ENCODE measurements around the gene SKP1.

SKP1 gene

GRCh38 chr5:134142052-134142451, 34.7 kb downstream of the SKP1 start:
- DNase-seq, result no peak

GRCh38 chr5:134141331-134142050, 35.3 kb downstream of the SKP1 start:
- DNase-seq, result no peak

GRCh38 chr5:134140530-134141201, 36.1 kb downstream of the SKP1 start:
- peak; percentile 54 to 63 for DNase-seq

DNA sequence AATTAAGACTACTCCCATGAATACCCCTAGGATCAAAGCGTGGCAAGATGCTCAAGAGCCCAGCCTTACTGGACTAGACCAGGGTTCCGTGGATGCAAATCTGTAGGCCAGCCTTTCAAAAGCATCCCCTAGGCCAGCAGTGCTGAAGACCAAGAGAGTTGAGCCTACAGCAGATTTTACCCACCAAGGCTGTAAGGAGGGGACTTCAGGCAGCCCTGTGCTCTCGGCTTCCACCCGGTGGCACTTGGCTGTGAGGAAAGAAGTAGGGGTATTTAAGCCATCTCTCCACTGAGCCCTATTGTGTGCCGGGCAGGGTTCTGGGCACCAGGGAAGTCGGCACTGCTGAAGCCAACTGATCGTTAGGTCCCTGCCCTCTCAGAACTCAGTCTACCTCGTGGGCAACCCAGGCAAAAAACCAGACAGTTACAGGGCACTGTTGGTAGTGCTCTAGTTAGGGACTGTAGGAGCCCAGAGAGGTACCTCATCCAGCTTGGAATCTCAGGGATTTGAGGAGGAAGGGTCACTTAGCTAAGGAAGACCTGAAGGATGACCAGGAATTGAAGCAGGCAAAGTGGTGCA, 36.8 kb downstream of the SKP1 start:
- DNase-seq, result no peak

- no peak for DNase-seq
Measured at GRCh38 chr5:134139377-134139851, 37.3 kb downstream of the SKP1 start.

- DNase-seq, result peak; percentile 56 to 61
Measured at GRCh38 chr5:134138416-134139376, 38.1 kb downstream of the SKP1 start.

DNA sequence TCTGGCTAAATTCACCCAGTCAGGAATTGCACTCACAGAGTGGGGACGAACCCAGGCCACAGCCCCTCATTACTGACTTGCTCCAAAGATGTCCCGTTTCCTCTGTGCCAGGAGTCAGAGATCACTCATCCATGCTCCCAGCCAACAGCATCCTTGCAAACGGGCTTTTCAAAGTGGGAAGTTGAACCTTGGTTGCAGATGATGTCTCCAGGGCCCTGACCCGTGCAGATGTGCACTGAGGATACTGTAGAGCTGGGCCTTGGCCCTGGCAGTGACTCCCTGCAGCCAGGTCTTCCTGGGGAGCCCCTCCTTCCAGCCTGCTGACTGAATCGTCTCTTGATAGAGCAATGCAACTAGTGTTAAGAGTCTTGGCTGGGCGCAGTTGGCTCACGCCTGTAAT, 40.0 kb downstream of the SKP1 start:
- peak in 1 of 2 donors; percentile 0 for DNase-seq

DNA sequence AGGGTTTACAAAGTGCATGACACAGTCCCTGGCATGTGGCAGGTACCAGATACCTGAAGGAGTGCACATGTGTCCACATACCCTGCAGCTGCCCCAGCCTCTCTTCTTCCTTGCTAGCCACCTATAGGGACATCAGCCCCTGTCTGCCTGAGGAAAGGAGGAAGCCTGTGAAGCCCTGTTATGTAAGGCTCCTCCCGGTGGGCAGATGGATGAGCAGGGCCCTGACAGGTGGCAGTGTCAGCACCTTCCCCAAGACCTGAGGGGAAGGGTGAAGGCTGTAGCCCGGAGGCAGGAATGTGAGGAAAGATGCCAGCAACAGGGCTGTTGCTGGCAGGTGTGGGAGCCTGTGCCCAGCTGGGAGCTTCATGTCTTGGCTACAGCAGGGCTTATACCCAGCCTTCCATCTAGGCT, 40.5 kb downstream of the SKP1 start:
- no peak for DNase-seq

- no peak for DNase-seq
Measured at GRCh38 chr5:134135091-134135655, 41.6 kb downstream of the SKP1 start.

DNA sequence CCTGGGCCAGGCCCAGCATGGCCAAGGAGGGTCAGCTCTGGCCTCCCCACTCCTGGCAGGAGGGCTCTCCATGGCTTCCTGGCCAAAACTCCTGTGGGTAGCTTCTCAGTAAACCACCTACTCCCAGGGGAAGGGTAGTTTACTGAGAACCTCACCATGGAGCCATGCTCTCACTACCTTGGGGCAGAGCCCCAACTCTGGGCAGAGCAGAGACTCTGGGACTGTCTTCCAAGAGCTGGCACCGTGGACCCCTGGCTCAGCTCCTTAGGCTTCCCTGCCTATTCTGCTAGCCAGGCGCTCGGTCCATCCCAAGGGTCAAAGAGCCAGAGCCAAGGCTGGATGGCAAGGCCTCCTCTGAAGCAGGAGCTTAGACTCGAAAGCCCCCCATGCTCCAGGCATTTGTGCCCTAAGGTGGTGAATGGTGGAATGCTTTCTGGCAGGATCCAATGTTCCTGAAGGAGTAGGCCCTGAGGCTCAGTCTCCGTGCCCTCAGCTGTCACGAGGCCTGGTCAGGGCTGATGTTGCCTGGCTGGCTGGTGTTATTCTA, 42.7 kb downstream of the SKP1 start:
- DNase-seq, result no peak

DNA sequence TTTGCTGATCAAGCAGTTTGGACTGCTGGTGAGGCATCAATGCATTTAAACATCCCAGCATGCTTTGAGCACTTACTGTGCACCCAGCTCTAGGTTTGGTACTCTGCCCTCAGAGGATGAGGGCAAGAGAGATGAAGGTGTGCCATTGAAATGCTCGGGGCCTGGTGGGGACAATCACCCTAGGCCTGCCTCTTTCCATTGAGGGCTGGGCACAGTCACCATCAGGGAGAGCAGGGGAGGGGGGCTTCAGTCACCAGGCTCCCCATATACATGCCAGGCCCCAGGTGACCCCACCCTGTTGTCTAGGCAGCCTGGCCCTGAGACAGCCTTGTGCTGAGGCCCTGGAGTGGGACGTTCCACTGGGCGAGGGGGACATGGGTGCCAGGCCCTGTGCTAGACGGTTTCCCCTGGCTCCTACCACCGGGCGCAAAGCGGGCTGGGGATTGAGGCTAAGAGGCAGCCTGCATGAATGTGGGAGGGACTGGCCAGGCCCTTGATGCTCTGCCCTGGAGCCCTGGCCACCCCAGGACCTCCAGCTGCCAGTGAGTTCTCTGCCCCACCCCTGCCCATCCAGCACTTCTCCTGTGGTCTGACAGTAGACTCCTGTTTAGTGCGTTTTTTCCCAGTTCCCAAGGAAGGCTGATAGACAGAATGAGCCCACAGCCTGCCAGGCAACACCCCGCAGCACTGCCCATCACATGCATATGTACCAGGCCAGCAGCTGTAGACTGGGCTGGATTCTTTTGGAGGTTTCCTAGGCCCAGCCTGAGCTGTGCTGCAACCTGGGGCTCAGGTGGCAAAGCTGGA, 43.4 kb downstream of the SKP1 start:
- no peak for DNase-seq

DNA sequence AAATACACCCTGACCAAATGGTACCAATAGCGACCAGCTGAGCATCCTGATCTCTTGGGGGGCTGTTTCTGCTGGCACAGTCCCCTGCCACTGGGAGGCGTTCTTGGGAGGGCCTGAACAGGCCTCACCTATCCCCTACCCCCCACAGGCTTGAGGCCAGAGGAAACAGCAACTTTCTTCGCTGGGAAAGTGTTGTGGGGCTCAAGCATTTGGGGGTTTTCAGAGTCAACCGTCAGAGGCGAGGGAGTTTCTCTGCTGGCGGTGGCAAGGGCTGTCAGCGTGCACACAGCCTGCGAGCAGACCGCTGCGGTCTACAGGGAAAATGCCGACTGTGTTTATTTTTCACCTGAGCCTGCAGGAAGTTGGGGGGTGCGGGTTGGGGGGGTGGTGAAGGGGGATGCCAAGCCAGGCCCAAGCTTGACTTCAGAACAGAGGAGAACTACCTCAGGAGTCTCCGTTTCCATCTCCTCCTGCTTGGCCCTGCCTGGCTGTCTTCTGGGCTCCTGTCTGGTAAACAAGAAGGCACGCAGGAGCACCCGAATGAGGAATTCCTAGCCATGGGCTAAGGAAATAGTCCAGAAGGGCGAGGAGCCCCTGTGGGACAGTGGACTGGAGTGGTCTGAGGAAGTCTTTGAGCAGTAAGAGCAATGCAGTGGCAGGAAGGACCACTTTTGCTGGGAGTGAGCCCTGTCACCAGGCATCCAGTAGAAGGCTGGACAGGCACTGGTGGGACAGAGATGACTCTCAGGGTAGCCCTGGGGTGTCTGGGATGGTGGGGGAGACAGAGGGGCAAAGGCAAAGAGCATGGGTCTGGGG, 44.2 kb downstream of the SKP1 start:
- DNase-seq, result peak; percentile 66 to 68

DNA sequence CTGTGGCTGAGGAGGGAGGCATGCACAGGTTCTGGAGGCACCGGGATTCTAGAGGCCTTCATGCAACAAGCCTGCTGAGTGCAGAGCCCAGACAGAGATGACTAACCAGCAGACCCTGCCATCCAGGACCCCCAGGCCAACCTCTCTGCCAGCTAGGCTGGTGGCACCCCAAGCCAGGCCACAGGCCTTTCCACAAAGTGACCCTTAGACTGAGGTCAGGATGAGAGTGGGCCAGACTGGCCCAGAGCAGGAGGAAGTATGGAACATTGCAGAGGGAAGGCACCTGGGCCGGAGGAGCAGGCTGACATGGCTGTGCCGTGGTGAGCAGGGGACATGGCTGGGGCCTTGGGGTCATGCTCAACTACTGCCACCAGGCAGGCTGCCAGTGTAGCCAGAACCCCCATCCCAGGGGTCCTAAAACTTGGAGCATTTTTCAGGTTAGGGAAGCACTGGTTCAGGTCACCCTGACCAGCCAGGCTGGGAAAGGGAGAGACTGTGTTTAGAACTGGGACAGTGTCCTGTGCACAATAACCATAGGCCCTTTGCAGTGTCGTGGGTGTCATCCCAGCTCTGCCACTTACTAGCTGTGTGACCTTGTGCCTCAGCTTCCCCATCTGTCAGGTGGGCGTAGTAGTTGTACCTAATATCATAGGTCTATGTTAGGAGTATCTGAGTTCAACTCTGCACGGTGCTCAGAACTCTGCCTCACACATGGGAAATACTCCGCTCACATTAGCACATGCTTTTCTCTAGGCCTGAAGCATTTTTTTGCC, 45.0 kb downstream of the SKP1 start:
- no peak for DNase-seq

DNA sequence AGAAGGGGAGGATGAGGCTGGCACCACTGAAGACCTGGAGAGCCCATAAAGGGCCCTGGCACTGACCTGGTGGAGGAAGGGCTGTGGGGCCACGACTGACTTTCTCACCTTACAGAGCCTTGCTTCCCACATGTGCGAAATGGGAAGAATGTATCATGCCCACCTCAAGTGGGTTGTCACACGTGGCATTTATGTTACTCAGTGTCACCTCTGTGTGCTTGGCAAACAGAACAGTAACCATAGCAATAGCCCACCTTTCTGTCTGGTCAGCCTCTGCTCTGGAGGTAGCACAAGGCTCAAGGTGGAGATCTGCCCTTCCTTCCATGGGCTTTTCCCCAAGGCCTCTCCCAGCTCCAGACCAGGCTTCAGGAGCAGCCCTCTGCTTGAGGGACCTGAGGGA, 45.6 kb downstream of the SKP1 start:
- peak in 1 of 2 donors; percentile 48 for DNase-seq

DNA sequence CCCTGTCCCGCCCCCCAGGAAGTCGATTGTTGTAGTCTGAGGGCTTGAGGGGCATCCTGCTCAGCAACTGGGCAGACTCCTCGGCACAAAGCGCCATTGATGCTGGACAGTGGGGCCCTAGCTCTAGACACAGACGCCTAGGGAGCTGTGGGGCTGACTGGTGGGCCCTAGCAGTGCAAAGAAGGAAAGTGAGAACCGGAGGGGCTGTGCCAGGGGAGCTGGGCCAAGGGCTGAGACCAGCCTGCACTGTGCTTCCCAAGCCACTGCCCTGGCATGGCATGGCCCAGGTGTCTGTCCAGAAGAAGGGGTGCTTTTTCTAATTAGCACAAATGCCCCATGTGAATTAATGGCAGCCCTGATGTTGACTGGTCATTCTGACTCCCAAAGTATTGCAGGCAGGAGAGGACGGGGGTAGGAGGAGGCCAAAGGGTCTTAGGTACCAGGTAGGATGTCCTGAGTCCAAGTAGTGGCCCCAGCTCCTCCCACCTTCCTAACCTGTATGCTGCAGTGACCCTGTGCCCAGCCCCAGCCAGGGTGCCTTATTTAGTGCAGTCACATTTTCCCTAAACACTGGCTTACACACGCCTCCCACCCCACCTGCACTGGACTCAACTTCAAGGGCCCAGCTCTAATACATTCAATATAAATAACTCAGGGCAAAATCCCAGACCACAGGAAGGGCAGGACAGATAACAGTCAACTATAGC, 46.4 kb downstream of the SKP1 start:
- no peak for DNase-seq

GRCh38 chr5:134129411-134130238, 47.1 kb downstream of the SKP1 start:
- no peak for DNase-seq

DNA sequence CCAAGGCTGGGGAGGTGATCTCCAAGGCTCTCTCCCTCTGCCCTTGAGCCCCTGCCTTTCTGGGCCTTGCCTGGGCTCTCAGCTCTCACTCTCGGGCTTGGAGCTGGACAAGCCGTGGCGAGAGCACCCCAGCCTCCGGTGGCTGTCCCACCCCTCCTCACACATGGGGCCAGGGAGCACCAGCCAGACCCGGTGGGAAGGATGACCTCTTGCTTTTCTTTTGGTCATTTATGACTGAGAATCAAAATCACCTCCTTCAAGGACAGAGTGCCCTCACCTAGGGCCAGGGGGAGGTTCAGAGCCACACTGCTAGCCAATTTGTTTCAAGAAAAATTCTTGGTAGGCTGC, 48.1 kb downstream of the SKP1 start:
- no peak for DNase-seq

DNA sequence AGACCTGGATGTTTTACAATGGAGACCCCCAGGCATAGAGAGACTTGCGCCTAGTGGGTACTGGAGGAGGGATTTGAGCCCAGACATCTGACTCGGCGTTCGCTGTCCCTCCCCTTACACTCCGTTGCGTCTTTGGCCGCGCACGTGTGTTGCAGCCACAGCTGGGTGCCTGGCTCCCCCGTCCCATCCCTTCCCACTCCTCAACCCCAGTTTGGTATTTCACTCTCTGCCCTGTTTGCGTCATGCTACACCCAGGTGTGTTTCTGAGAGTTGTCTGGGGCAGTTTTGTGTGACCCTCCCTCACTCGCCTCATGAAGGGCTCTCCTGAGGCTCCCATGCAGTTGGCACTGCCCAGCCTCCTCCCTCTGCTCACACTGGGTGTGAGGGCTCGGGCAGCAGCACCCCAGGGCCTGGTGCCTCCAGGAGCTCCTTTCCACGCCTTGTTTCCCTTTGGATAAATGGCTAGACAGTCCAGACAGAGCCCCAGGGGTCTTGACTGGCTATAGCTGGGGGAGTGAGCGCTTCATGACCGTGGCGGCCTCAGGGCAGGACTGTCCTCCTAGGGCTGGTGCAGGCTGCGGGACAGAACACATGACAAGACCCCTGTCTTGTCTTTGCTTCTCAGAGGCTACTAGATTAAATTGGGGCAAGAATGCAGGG, 48.6 kb downstream of the SKP1 start:
- DNase-seq, result no peak

Measured in activated CD4-positive, alpha-beta T cell treated with anti-CD3 and anti-CD28 coated beads for 4 hours (primary cell).